Ishikawa (cell line): ENCODE measurements around the gene MX1.

Experiments
- CREB1 ChIP-seq: IDR thresholded peaks from 2 replicates; pipeline ENCODE4 v1.6.1; 2012; ENCODE audit warnings: low read depth
- EGR1 ChIP-seq: IDR thresholded peaks from 2 replicates; pipeline ENCODE4 v1.6.1; 2012
- EP300 ChIP-seq: IDR thresholded peaks from 2 replicates; pipeline ENCODE4 v1.6.1; 2012; ENCODE audit warnings: borderline replicate concordance
- MAX ChIP-seq: IDR thresholded peaks from 2 replicates; pipeline ENCODE4 v1.6.1; 2012
- NFIC ChIP-seq: IDR thresholded peaks from 2 replicates; pipeline ENCODE4 v1.6.1; 2012
- RAD21 ChIP-seq: IDR thresholded peaks from 2 replicates; pipeline ENCODE4 v1.6.1; 2012; ENCODE audit warnings: low read depth
- REST ChIP-seq: IDR thresholded peaks from 2 replicates; pipeline ENCODE4 v1.6.1; 2012; ENCODE audit warnings: low read depth, mild to moderate bottlenecking
- TAF1 ChIP-seq: IDR thresholded peaks from 2 replicates; pipeline ENCODE4 v1.6.1; 2012; ENCODE audit warnings: low read depth, mild to moderate bottlenecking
- TCF12 ChIP-seq: IDR thresholded peaks from 2 replicates; pipeline ENCODE4 v1.6.1; 2012; ENCODE audit warnings: low read depth
- YY1 ChIP-seq: IDR thresholded peaks from 2 replicates; pipeline ENCODE4 v1.6.1; 2012; ENCODE audit warnings: low read depth

GRCh38 chr21:41425954-41426675, at the start of gene MX1:
- TF ChIP-seq TCF12 (no peak), REST (no peak), CREB1 (no peak), EGR1 (no peak), MAX (no peak), EP300 (no peak), TAF1 (no peak), YY1 (no peak), RAD21 (no peak), NFIC (no peak)
